Left ventricle myocardium inferior (tissue), 1 donor: ENCODE data around the gene TMEM178A. TPM values are rescaled to one million over a fixed set of nuclear protein-coding genes. Genes with fewer than 3 reads are reported as not detected.

ENCODE experiments used
- DNase-seq: peaks from one replicate; pipeline ENCODE4 v3.0.0-alpha.2; 2020
- H3K27ac ChIP-seq: fragments of 200-600 bp; replicated peaks from 2 replicates; pipeline ENCODE4 v1.8.0; 2021
- H3K27me3 ChIP-seq: fragments of 200-600 bp; 2 replicates; pipeline ENCODE4 v1.8.0; 2021; ENCODE audit warnings: low read depth
- H3K36me3 ChIP-seq: fragments of 200-600 bp; 2 replicates; pipeline ENCODE4 v1.8.0; 2021
- H3K4me1 ChIP-seq: fragments of 200-600 bp; 2 replicates; pipeline ENCODE4 v1.8.0; 2021
- H3K4me3 ChIP-seq: fragments of 200-600 bp; 2 replicates; pipeline ENCODE4 v1.8.0; 2021; ENCODE audit warnings: mild to moderate bottlenecking, moderate library complexity
- H3K9me3 ChIP-seq: fragments of 200-600 bp; replicated peaks from 2 replicates; pipeline ENCODE4 v1.8.0; 2021
- CTCF ChIP-seq: fragments of 200-600 bp; IDR thresholded peaks from 2 replicates; pipeline ENCODE4 v1.8.0; 2021; ENCODE audit warnings: antibody characterized with exemption, mild to moderate bottlenecking, borderline replicate concordance
- intact Hi-C: fragments of 100-400 bp; cut with micrococcal nuclease; formaldehyde crosslinking; loops from one replicate; pipeline ENCODE4 v1.11.0; 2022
- total RNA-seq: library from RNA; stranded (reverse); fragmentation: NEBNext Ultra II Directional; extraction: Animal tissue kit (Norgen Biotek cat#: 25700); gene quantifications from one replicate; pipeline ENCODE4 v1.2.1, GENCODE V29; 2021
- donor health status: DM: no; HTN: yes; CAD: no; lungs with severe emphysema.

Gene TMEM178A
- total RNA-seq, 1 donor from 2014 or later, result 3.6 TPM

GRCh38 chr2:39682066-39682692 lies 16.5 kb downstream of the TMEM178A start:
- no peak overlapping the region for H3K4me3 ChIP-seq
- peaks cover 42% of the 10 kb centered on the region for H3K4me1 ChIP-seq
- H3K27ac ChIP-seq, result peak overlapping the region; percentile 48
- no peak for TF ChIP-seq CTCF
- no peaks in the 10 kb centered on the region for H3K27me3 ChIP-seq
- H3K9me3 ChIP-seq, result peaks cover 7% of the 10 kb centered on the region
- no peak for DNase-seq
- no peaks in the 10 kb centered on the region for H3K36me3 ChIP-seq
- intact Hi-C loops, result no loop called here

- H3K27ac ChIP-seq, result no peak overlapping the region
- no peaks in the 10 kb centered on the region for H3K36me3 ChIP-seq
- peaks cover 5% of the 10 kb centered on the region for H3K9me3 ChIP-seq
- intact Hi-C loops, result no loop called here
- H3K4me1 ChIP-seq, result peaks cover 49% of the 10 kb centered on the region
- no peak for TF ChIP-seq CTCF
- no peak for DNase-seq
- no peaks in the 10 kb centered on the region for H3K27me3 ChIP-seq
- H3K4me3 ChIP-seq, result no peak overlapping the region
These were observed 17.4 kb downstream of the TMEM178A start for GRCh38 chr2:39683022-39683699.

- Histone ChIP-seq H3K27ac (no peak overlapping the region), H3K9me3 (no peaks in the 10 kb centered on the region), H3K4me3 (no peak overlapping the region), H3K27me3 (no peaks in the 10 kb centered on the region), H3K4me1 (peaks cover 46% of the 10 kb centered on the region), H3K36me3 (no peaks in the 10 kb centered on the region)
- DNase-seq, result no peak
- intact Hi-C loops, result no loop called here
- no peak for TF ChIP-seq CTCF
These were observed 18.7 kb downstream of the TMEM178A start for GRCh38 chr2:39684464-39684863.

- Histone ChIP-seq H3K9me3 (peaks cover 2% of the 10 kb centered on the region), H3K4me3 (no peak overlapping the region), H3K27me3 (no peaks in the 10 kb centered on the region), H3K27ac (no peak overlapping the region), H3K4me1 (peaks cover 41% of the 10 kb centered on the region), H3K36me3 (no peaks in the 10 kb centered on the region)
- no peak for TF ChIP-seq CTCF
- no peak for DNase-seq
- intact Hi-C loops, result no loop called here
These were observed 19.4 kb downstream of the TMEM178A start for GRCh38 chr2:39685126-39685525.

- intact Hi-C loops, result no loop called here
- DNase-seq, result no peak
- Histone ChIP-seq H3K36me3 (no peaks in the 10 kb centered on the region), H3K4me3 (no peak overlapping the region), H3K27me3 (no peaks in the 10 kb centered on the region), H3K4me1 (peaks cover 41% of the 10 kb centered on the region), H3K27ac (no peak overlapping the region), H3K9me3 (peaks cover 16% of the 10 kb centered on the region)
- TF ChIP-seq CTCF, result no peak
These were observed 20.7 kb downstream of the TMEM178A start for GRCh38 chr2:39686456-39686855.
